Stimulated activated CD4-positive, alpha-beta T cell treated with anti-CD3 and anti-CD28 coated beads, Interleukin-1b, Interleukin-23, amount 100 ng/mL, for 24 hours (primary cell): Measurements from ENCODE around the gene APBB3.
"Not testable (repeated sequence)": the region's sequence is repeated elsewhere in the genome, so short reads cannot be mapped to it uniquely, and the experiment has no call there.

Experiments used
- DNase-seq, 4 experiments: peaks; one replicate each; pipeline ENCODE4 v3.0.0-alpha.2; 2020; ENCODE audit warnings: low read depth in 4 of 4, low spot score in 1 of 4

APBB3 gene

GRCh38 chr5:140564196-140565023, at the start of gene APBB3, which contains the start of gene SLC35A4:
Gene APBB3, minus strand, starts transcription at chr5:140564598. Its CDS starts 353 bp downstream, at chr5:140564245.
Gene SLC35A4, plus strand, starts transcription at chr5:140564828. Its CDS starts 2,342 bp downstream, at chr5:140567170.
- peak; percentile 82 to 94 (median 87) for DNase-seq

GRCh38 chr5:140611020-140611521, 46.7 kb upstream of the APBB3 start:
- DNase-seq = no peak

- no peak for DNase-seq
These were observed 44.7 kb upstream of the APBB3 start for GRCh38 chr5:140609126-140609525.

- no peak for DNase-seq
These were observed 44.3 kb upstream of the APBB3 start for GRCh38 chr5:140608722-140609121.

GRCh38 chr5:140607031-140607430, 42.6 kb upstream of the APBB3 start:
- no peak for DNase-seq

GRCh38 chr5:140605879-140606278, 41.5 kb upstream of the APBB3 start:
- DNase-seq = no peak

GRCh38 chr5:140603734-140604133, 39.3 kb upstream of the APBB3 start:
- no peak for DNase-seq

- DNase-seq = not testable (repeated sequence)
These were observed 39.0 kb upstream of the APBB3 start for GRCh38 chr5:140603446-140603698.

GRCh38 chr5:140602147-140602546, 37.7 kb upstream of the APBB3 start:
- no peak for DNase-seq

- no peak for DNase-seq
These were observed 35.7 kb upstream of the APBB3 start for GRCh38 chr5:140600096-140600495.

- no peak for DNase-seq
These were observed 34.4 kb upstream of the APBB3 start for GRCh38 chr5:140598836-140599235.

- DNase-seq = no peak
These were observed 31.9 kb upstream of the APBB3 start for GRCh38 chr5:140596321-140596741.

GRCh38 chr5:140595538-140596300, 31.3 kb upstream of the APBB3 start:
- no peak for DNase-seq

- no peak for DNase-seq
These were observed 29.8 kb upstream of the APBB3 start for GRCh38 chr5:140594169-140594568.

- DNase-seq = not testable (repeated sequence)
These were observed 28.7 kb upstream of the APBB3 start for GRCh38 chr5:140593070-140593469.

GRCh38 chr5:140591747-140592372, 27.5 kb upstream of the APBB3 start:
- no peak for DNase-seq

GRCh38 chr5:140590861-140591260, 26.5 kb upstream of the APBB3 start:
- no peak for DNase-seq

GRCh38 chr5:140588311-140589070, 24.1 kb upstream of the APBB3 start:
- DNase-seq = no peak

- DNase-seq = no peak
These were observed 23.1 kb upstream of the APBB3 start for GRCh38 chr5:140587495-140587894.

- DNase-seq = not testable (repeated sequence)
These were observed 14.9 kb upstream of the APBB3 start for GRCh38 chr5:140579188-140579747.

GRCh38 chr5:140576776-140577201, 12.4 kb upstream of the APBB3 start:
- DNase-seq = no peak
